Stimulated activated CD8-positive, alpha-beta memory T cell treated with anti-CD3 and anti-CD28 coated beads, Interleukin-15, amount 100 ng/mL, for 1 hour (primary cell): Measurements from ENCODE around the gene PLEKHM3.
"Not testable (repeated sequence)": the region's sequence is repeated elsewhere in the genome, so short reads cannot be mapped to it uniquely, and the experiment has no call there.

Source experiments
- DNase-seq: peaks from one replicate; pipeline ENCODE4 v3.0.0-alpha.2; 2020; ENCODE audit warnings: low read depth

Gene PLEKHM3

GRCh38 chr2:207819839-207820784 lies 205.2 kb downstream of the PLEKHM3 start:
- no peak for DNase-seq

DNA sequence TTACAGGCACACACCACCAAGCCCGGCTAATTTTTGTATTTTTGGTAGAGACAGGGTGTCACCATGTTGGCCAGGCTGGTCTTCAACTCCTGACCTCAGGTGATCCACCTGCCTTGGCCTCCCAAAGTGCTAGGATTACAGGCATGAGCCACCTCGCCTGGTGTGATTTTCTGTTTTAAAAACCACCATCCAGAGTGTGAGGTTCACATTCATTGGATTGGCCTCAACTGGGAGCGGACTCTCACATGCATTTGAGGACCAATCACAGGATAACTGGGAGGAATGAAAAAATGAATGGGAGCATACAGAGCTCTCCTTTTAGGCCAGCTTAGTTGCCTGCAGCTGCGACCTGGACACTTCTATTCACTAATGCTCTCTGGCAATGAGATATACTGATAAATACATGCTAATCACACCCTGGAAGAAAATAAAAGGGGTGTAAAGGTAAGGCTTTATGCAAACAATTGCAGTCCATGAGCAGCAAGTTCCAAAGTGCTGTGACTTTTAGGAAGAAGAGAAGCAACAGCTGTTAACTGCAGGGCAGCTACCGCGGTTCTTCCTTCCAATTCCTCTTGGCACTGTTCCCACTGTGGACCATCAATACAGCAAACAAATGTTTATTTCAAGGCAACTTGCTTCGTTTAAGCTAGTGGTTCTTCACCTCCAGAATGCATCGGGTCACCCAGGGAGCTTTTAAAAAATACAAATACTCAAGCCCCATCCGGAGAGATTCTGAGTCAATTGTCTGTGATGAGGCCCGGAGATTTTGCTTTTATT lies 206.1 kb downstream of the PLEKHM3 start:
- no peak for DNase-seq

GRCh38 chr2:207816546-207816945 lies 208.8 kb downstream of the PLEKHM3 start:
- no peak for DNase-seq

GRCh38 chr2:207815254-207815653 lies 210.1 kb downstream of the PLEKHM3 start:
- no peak for DNase-seq

GRCh38 chr2:207813942-207814341 lies 211.4 kb downstream of the PLEKHM3 start:
- DNase-seq: no peak

DNA sequence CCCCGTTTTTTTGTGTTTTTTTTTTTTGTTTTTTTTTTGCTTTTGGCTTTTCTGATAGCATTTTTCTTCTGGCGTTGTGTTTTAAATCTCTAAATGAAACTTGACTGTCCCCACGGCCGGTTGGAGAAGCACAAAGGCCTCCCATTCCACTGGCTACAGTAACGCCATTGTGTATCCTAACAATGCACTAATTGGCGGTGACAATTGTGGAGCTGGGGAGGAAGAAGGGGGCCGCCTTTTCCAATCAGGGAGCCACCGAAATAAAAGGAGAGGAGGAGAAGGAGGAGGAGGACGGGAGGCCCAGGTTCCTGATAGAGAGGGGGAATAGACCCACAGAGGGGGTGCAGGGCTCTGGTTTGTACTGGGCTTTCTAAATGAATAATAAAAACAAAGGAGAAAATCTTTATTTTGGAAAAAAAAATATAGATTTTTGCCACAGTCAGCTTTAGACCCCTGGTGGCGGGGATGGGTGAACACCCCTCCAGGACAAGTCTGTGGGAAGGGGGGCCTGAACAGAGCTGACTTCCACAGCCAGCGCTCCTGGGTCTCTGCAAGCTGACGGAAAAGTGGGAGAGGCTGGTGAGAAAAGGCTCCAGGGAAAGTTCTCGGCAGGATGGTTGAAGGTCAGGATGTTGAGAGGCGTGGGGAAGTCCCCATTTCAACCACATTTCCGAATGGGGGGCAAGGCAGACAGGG lies 212.0 kb downstream of the PLEKHM3 start:
- DNase-seq: no peak

DNA sequence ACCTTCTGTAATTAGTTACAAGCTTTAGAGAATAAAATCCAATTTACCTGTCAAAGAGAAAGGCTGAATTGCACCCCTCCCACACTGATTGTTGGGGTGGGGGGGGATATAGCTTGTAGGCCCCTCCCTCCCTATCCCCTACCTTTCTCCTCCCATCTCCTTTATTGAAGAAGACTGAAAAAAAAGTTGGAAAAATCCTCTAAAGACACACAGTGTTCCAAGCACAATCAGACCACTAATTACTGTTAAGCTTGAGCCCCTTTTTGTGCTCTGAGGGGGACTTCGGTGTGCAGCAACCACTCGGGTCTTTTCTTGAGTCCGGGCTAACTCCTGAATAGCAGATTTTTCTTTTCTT lies 212.6 kb downstream of the PLEKHM3 start:
- no peak for DNase-seq

DNA sequence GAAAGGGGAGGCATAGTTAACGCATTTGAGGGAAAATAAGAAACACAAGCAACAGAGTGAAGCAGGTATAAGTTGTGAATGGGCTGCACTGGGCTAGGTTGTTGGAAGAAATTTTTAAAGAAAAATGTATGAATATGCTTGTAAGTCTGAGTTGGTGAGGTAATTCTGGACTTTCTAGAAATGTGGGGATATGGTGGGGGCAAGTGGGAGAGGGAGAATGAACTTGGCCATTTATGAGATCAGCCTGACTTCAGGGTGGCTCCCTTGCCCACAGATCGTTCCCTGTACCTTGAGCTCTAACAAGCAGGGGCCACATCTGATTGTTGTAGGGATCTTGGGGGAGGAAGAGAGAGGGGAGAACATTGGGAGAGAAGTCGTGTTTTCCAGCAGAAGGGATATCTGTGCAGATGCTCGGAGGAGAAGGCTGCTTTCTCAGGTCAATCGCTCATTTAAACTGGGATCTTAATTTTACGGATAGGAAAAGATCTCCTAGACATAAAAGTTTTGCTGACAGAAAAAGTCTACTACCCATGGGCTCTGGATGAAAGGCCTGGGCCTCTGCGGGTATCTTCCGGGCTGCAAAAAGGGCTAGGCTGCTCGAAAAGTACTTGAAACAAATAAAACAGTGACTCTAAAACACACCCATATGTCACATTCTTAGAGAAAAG lies 213.1 kb downstream of the PLEKHM3 start:
- no peak for DNase-seq

GRCh38 chr2:207811658-207812057 lies 213.7 kb downstream of the PLEKHM3 start:
- DNase-seq: not testable (repeated sequence)

DNA sequence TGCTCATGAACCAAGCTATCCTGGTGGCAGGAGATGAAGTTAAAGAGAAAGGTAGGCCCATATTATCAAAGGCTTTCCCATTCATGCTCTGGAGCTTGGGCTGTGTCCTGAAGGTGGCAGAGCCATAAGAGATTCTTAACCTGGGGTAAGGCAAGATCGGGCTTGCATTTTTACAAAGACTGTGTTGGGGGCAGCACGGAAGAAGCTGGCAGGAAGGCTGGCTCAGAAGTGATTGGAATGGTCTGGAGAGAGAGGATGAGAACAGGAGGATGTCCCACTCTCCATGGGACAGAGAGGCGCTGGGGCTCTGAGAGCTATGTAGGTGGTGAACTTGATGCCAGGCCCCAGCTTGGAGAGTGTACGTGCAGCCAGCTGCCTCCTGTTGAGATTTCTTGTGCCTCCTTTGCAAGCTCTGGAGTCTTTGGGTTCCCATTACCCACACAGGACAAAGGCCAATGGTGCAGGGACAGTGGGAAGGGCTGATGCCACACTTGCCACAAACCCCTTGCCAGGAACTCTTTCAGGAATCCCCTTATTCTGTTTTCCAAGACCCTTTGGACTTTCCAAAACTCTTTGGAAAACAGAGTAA lies 215.0 kb downstream of the PLEKHM3 start:
- DNase-seq: no peak

- DNase-seq: no peak
Observed at GRCh38 chr2:207808119-207808518, 217.2 kb downstream of the PLEKHM3 start.

- no peak for DNase-seq
Observed at GRCh38 chr2:207807516-207807915, 217.8 kb downstream of the PLEKHM3 start.

DNA sequence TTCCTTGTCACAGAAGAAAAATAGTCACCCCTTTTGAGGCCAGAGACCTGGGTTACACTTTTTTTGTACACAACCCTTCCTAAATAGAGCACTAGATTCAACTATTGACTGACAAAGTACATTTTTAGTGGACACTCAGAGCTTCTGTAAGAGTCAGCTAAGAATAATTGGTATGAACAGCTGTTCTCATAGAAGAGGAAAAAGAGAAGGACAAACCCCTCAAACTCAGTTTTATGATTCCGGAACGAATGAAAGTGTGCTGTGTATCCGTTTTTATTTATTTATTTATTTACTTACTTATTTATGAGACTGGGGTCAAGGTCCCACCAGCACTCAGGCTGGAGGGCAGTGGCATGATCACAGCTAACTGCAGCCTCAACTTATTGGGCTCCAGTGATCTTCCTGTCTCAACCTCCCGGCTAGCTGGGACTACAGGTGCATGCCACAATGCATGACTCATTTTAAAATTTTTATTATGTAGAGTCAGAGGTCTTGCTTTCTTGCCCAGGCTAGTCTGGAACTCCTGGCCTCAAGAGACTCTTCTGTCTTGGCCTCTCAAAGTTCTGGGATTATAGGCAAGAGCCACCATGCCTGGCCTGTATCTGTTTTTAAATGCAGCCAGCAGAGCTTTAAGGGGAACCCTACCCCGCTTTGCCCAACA lies 219.6 kb downstream of the PLEKHM3 start:
- no peak for DNase-seq

GRCh38 chr2:207802650-207803049 lies 222.7 kb downstream of the PLEKHM3 start:
- no peak for DNase-seq

- no peak for DNase-seq
Observed at GRCh38 chr2:207801259-207801658, 224.1 kb downstream of the PLEKHM3 start.

GRCh38 chr2:207796585-207797350 lies 228.6 kb downstream of the PLEKHM3 start:
- DNase-seq: no peak

DNA sequence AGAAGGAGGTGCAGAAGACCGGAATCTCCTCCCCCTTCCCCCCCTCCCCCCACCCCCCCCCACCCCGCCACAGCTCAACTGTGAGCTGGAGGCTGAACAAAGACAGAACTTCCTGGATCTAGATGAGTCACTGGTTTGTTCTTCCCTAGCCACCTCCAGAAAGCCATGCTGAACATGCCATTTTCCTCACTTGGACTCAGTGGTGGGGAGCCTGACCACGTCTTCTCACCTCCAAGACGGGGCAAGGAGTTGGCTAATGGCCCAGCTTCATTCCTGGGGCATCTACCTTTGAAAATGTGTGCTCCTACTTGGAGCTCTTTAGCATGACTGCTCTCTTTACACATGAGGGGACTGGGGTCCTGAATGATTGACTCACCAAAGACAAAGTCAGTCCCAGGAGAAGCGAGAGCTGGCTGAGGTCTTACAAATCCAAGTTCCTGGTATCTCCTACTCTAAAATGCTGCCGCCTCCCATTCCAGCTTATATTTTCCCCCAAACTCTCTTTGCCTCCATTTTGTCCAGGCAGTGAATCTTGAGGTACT lies 233.0 kb downstream of the PLEKHM3 start:
- DNase-seq: no peak

DNA sequence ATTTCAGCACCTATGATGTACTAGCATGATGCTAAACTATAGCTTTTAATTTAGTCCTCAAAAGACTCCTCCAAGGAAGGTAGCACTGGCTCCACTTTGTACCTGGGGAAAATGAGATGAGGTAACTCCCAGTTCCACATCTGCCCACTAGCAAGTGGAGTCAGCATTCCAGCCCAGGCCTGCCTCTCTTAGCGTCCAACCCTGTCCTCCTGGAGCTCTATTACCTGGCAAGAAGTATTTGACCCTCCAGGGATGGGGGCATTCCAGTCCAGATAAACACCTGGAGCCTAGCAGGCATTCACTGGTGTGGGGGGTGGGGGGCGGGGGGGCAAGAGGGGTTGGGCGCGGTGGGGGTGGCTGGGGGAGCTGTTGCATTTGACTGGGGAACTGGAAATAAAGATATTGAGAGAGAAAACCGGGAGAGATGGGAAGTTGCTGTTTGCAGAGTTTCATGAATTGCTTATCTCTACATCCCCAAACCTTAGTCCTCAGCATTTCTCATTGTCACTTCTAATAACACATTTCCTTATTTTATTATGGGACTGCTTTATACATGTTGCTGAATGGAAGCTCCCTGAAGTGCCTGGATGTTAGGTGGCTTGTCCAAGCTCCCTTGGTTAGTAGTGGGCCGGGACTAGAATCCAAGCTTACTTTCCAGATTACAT lies 233.6 kb downstream of the PLEKHM3 start:
- no peak for DNase-seq

DNA sequence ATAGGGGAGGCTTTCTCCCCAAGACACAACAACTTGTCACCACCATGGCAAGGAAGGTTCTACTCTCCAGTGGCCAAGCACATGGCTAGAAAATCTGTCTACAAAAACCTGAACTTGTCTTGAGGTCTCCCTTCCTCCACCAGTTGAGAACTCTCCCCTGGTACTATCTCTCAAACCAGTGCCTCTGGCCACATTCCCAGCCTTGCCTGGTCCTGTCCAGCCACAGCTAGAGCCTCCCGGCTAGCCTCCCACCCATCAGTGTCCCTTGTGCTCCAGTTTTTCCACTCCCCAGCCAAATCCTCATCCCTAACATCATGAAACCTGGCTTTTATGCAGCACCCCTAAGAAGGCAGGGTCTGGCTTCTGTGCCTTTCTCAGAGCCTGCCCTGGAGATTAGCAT lies 234.4 kb downstream of the PLEKHM3 start:
- no peak for DNase-seq
